ENCODE results near the gene FRMPD4.

The FRMPD4 gene

DNA sequence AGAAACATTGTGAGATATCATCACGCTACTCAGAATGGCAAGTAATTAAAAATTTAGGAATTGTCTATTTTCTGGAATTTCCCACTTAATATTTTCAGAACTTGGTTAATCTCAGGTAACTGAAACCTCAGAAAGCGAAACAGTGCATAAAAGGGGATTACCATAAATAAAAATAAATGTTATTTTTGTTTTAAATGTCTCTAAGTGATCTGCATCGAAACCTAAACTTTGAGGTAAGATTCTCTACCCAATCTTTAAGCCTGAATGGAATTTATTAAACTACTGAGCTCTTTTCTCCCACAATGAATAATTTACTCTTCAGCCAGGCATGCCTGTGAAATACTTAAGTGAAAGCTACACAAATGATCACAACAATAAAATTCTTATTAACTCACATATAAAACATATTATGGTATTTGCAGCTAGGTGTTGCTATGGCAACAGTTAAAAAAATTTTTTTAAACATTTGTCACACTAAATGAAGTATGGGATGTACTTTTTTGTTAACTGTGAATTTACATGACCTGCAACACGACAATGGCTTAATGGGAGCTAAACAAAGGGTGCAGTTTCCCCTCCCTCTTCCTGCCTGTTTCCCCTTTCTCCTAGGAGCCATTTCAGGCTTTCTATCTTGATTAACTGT lies 432.7 kb downstream of the FRMPD4 start:
- no peak overlapping the region for H3K4me3 ChIP-seq (ENCODE audit: low read length)
- TF ChIP-seq ZNF274 (IDR thresholded peaks at IDR 0.05; ENCODE audit: low read depth, low read length), result no peak

GRCh38 chrX:12579311-12579710 lies 441.0 kb downstream of the FRMPD4 start:
- TF ChIP-seq ZNF274 (IDR thresholded peaks at IDR 0.05; ENCODE audit: low read depth, low read length), result no peak
- H3K4me3 ChIP-seq (ENCODE audit: low read length), result no peak overlapping the region

- H3K4me3 ChIP-seq (ENCODE audit: low read length), result no peak overlapping the region
- no peak for TF ChIP-seq ZNF274 (IDR thresholded peaks at IDR 0.05; ENCODE audit: low read depth, low read length)
Measured at GRCh38 chrX:12580548-12580947, 442.3 kb downstream of the FRMPD4 start.

- TF ChIP-seq ZNF274 (IDR thresholded peaks at IDR 0.05; ENCODE audit: low read depth, low read length), result no peak
- no peak overlapping the region for H3K4me3 ChIP-seq (ENCODE audit: low read length)
Measured at GRCh38 chrX:12581546-12581945, 443.3 kb downstream of the FRMPD4 start.

DNA sequence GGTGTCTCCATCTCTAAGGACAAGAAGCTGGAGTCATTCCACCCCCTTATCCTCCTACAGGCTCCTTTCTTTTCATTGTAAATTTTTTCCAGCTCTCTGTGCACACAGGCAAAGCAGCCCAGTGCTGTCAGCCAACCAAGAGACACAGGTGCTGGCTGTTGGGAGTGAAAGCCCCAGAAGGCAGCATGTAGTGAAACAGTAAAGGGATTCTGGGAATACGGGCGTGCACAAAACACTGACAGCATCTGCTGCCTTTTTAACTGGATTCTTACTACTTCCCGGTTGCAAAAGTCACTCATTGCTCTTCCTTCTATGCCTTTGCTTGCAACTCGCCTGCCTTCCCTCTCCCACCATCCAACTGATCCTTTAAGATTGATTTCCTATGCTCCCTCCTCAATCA lies 444.4 kb downstream of the FRMPD4 start:
- H3K4me3 ChIP-seq (ENCODE audit: low read length), result no peak overlapping the region
- TF ChIP-seq ZNF274 (IDR thresholded peaks at IDR 0.05; ENCODE audit: low read depth, low read length), result no peak

DNA sequence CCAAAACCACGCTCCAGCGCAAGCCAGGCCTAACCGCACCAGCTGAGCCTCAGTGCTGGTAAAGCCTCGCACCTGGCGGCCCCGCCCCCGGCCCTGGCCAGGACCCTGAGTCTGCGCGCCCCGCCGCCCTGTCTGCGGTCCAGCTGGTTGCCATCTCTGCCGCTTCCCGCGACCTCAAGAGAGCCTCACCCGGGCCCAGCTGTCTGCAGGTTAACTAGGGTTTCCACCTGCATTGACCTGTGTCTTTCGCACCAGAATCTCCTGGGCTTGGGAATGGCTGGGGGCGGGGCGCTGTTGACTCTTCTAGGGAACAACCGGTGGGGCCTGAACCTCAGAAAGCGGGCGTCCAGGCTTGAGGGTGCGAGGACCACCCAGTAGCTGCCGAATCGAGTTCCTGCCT lies 445.3 kb downstream of the FRMPD4 start:
- TF ChIP-seq ZNF274 (IDR thresholded peaks at IDR 0.05; ENCODE audit: low read depth, low read length), result no peak
- no peak overlapping the region for H3K4me3 ChIP-seq (ENCODE audit: low read length)

DNA sequence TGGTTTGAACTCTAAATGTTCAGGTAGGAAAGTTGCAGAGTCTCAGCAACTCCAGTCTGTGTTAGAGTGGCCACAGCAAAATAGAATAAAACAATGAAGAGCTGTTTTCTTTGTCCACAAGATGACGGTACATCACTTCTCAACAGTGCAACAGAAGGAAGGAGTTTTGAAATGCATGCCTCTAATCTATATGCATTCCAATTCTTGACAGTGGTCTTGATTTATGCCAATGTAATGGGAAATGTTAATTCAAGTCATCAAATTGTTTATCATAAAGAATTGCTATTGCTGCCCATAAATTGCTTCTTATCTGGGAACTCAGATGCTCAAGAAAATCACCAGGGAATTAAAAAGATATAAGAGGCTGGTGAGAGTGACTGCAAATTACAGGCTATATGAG lies 457.4 kb downstream of the FRMPD4 start:
- H3K4me3 ChIP-seq (ENCODE audit: low read length), result no peak overlapping the region
- TF ChIP-seq ZNF274 (IDR thresholded peaks at IDR 0.05; ENCODE audit: low read depth, low read length), result no peak

DNA sequence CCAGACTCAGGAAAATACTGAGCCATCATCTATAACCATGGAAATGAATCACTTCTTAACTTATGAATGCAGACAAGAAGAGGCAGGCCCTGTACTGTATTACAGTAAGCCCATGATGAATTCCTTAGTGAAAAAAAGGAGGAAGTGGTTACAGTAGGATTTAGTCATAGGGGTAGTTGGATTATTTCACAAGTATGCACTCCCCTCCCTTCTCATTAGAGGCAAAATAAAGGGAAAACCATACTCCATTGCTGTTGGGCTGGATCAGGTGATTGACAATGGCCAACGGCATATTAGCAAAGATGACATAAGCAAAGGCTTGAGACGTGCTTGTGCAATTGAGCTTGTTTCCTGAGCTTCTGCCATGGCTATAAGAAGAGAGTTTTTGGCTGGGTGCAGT lies 471.8 kb downstream of the FRMPD4 start:
- no peak for TF ChIP-seq ZNF274 (IDR thresholded peaks at IDR 0.05; ENCODE audit: low read depth, low read length)

GRCh38 chrX:12611471-12611870 lies 473.2 kb downstream of the FRMPD4 start:
- no peak overlapping the region for H3K4me3 ChIP-seq (ENCODE audit: low read length)
- no peak for TF ChIP-seq ZNF274 (IDR thresholded peaks at IDR 0.05; ENCODE audit: low read depth, low read length)

More for the DNA sequence above, 471.8 kb downstream of the FRMPD4 start:
- H3K4me3 ChIP-seq (ENCODE audit: low read length), result no peak overlapping the region

DNA sequence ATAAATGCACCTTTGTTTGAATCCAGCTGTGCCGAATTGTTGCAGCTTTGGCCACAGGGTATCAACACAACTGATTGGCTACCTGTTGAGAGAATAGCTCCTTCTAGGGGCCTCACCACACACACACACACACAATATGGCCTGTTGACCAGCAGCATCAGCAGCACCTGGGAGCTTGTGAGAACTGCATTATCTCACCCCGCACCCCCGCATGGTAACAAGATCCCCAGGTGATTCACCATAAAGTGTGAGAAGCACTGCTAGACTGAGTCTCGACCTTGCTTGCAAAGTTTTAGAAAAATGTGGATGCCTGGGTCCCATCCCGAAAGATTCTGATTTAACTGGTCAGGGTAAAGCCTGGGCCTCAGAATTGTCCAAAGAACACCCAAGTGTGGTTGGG lies 476.0 kb downstream of the FRMPD4 start:
- no peak overlapping the region for H3K4me3 ChIP-seq (ENCODE audit: low read length)
- no peak for TF ChIP-seq ZNF274 (IDR thresholded peaks at IDR 0.05; ENCODE audit: low read depth, low read length)

DNA sequence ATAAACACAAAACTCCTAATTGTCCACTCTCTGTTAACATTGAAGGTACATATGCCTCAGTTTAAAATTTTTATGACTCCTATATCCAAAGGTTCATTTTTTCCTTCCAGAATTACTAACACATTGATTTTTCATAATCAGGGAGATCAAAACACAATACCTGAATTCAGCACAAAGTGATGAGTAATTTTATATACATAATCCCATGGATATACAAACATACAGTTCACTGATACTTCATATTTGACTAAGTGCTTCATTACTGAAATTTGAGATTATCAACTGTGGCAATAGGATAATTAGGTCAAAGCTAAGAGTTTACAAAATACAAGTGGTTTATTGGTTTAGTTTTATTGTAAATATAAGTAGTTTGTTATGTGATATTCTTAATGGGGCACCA lies 476.8 kb downstream of the FRMPD4 start:
- TF ChIP-seq ZNF274 (IDR thresholded peaks at IDR 0.05; ENCODE audit: low read depth, low read length), result no peak
- no peak overlapping the region for H3K4me3 ChIP-seq (ENCODE audit: low read length)

DNA sequence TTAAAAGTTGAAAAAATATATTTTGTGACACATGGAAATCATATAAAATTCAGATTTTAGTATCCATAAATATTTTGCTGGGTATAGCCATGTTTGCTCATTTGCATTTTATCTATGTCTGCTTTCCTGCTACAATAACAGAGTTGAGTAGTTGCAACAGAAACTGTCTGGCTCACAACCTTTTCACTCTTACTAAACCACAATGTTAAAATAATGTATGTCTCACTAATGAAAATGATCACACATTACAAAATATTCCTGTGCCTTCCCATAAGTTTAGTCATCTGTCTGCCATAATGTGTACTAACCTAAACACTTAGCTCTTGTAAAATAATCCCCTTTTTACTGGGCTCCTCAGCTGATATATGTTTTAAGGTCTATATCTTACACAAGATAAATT lies 479.0 kb downstream of the FRMPD4 start:
- H3K4me3 ChIP-seq (ENCODE audit: low read length), result no peak overlapping the region
- no peak for TF ChIP-seq ZNF274 (IDR thresholded peaks at IDR 0.05; ENCODE audit: low read depth, low read length)

DNA sequence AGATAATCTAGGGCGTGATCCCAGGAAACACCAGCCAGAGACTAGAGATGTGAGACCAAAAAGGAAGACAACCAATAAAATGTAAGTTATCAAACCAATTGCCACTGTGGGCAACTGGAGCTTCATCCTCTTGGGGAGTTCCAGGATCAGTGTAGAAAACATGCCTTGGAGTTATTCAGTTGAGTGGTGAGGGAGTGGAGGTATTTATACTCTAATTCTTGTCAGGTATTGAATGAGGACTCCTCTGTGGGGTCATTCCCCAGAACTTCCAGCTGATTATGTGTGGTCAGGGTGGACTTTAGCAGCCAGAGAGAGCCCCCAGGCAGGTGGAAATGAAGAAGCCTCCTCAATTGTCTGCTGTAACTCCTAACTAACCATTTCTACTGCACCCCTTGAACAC lies 509.0 kb downstream of the FRMPD4 start:
- TF ChIP-seq ZNF274 (IDR thresholded peaks at IDR 0.05; ENCODE audit: low read depth, low read length), result no peak
- no peak overlapping the region for H3K4me3 ChIP-seq (ENCODE audit: low read length)

- no peak for TF ChIP-seq ZNF274 (IDR thresholded peaks at IDR 0.05; ENCODE audit: low read depth, low read length)
Measured at GRCh38 chrX:12648995-12649394, 510.7 kb downstream of the FRMPD4 start.

DNA sequence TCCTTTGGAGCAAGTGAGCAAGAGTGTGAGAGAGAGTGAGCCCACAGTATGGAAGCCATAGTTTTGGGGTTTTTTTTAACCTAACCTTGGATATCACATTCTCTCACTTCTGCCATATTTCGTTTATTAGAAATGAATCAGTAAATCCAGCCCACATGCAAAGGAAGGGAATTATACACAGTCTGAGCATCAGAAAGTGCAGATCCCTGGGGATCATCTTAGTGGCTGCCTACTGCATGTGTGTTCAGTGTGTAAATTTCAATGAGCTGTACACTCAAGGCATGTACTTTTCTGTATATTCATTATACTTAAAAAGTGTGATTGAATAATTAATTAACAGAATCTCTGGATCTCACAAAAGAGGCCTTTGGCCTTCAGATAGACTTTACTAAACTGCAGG lies 519.2 kb downstream of the FRMPD4 start:
- TF ChIP-seq ZNF274 (IDR thresholded peaks at IDR 0.05; ENCODE audit: low read depth, low read length), result no peak
- no peak overlapping the region for H3K4me3 ChIP-seq (ENCODE audit: low read length)

More at GRCh38 chrX:12648995-12649394, 510.7 kb downstream of the FRMPD4 start:
- no peak overlapping the region for H3K4me3 ChIP-seq (ENCODE audit: low read length)

GRCh38 chrX:12657881-12658280 lies 519.6 kb downstream of the FRMPD4 start:
- TF ChIP-seq ZNF274 (IDR thresholded peaks at IDR 0.05; ENCODE audit: low read depth, low read length), result no peak
- no peak overlapping the region for H3K4me3 ChIP-seq (ENCODE audit: low read length)

Data from GM08714 (cell line).